OCI-LY7 (cell line): ENCODE measurements around the gene ACVR2A. TPM values are rescaled to one million over a fixed set of nuclear protein-coding genes. Genes with fewer than 3 reads are reported as not detected.

Source experiments
- BruUV-seq: library from RNA; stranded (reverse); fragments of 400-500 nt; replicated peaks from 2 replicates; lab custom pipeline; 2021; lab: Mats Ljungman, UMichigan
- CTCF ChIA-PET: fragments of 300-600 bp; sonication (Branson Sonifier 250); formaldehyde crosslinking; loops from one replicate; lab custom pipeline; 2022; ENCODE audit warnings: antibody characterized with exemption; ENCODE audit not compliant: unreplicated experiment; lab: Charles Lee
- POLR2A ChIA-PET: fragments of 300-600 bp; sonication (Branson Sonifier 250); formaldehyde crosslinking; loops from one replicate; lab custom pipeline; 2022; ENCODE audit warnings: antibody characterized with exemption; lab: Charles Lee
- DNase-seq: peaks from one replicate; pipeline ENCODE4 v3.0.0-alpha.2; 2015; ENCODE audit warnings: low spot score
- H2AFZ ChIP-seq: fragments of 200-600 bp; sonication (generic), shearing (Covaris generic); 2 replicates; pipeline ENCODE4 v1.6.1; 2014; ENCODE audit warnings: mild to moderate bottlenecking, antibody characterized with exemption, low read length, moderate library complexity
- H3K27ac ChIP-seq: fragments of 200-600 bp; sonication (generic); 2 replicates; pipeline ENCODE4 v1.5.1; 2014; ENCODE audit warnings: mixed run types, low read depth, mild to moderate bottlenecking, moderate library complexity, low read length, inconsistent platforms; ENCODE audit not compliant: poor library complexity, severe bottlenecking
- H3K36me3 ChIP-seq: fragments of 200-600 bp; sonication (generic); 2 replicates; pipeline ENCODE4 v1.6.1; 2014; ENCODE audit warnings: mild to moderate bottlenecking, antibody characterized with exemption, low read length, moderate library complexity, mixed read lengths; ENCODE audit not compliant: insufficient read depth
- H3K4me1 ChIP-seq: fragments of 200-600 bp; sonication (generic); 2 replicates; pipeline ENCODE4 v1.5.1; 2014; ENCODE audit warnings: mild to moderate bottlenecking, low read length; ENCODE audit not compliant: insufficient read depth, poor library complexity, severe bottlenecking
- H3K4me2 ChIP-seq: fragments of 200-600 bp; sonication (generic); 2 replicates; pipeline ENCODE4 v1.6.1; 2014; ENCODE audit warnings: mild to moderate bottlenecking, low read length
- H3K4me3 ChIP-seq: fragments of 200-600 bp; sonication (generic); 2 replicates; pipeline ENCODE4 v1.5.1; 2014; ENCODE audit warnings: mild to moderate bottlenecking, low read depth, low read length; ENCODE audit not compliant: poor library complexity, severe bottlenecking
- H3K79me2 ChIP-seq: fragments of 200-600 bp; sonication (generic); 2 replicates; pipeline ENCODE4 v1.6.1; 2016; ENCODE audit warnings: low read depth, mild to moderate bottlenecking, low read length, moderate library complexity, mixed read lengths; ENCODE audit not compliant: insufficient read depth
- H3K9me2 ChIP-seq: fragments of 200-600 bp; sonication (generic); 2 replicates; pipeline ENCODE4 v1.6.1; 2016; ENCODE audit warnings: mild to moderate bottlenecking, low read length, mixed read lengths; ENCODE audit not compliant: insufficient read depth
- H3K9me3 ChIP-seq: fragments of 200-600 bp; sonication (generic); 2 replicates; pipeline ENCODE4 v1.6.1; 2014; ENCODE audit warnings: mild to moderate bottlenecking, mixed run types, low read length, mixed read lengths
- H4K20me1 ChIP-seq: fragments of 200-600 bp; sonication (generic); 2 replicates; pipeline ENCODE4 v1.6.1; 2014; ENCODE audit warnings: mild to moderate bottlenecking, antibody characterized with exemption, low read length, moderate library complexity, mixed read lengths; ENCODE audit not compliant: insufficient read depth
- EZH2phosphoT487 ChIP-seq: fragments of 200-600 bp; sonication (generic); IDR thresholded peaks from 2 replicates; pipeline ENCODE4 v1.6.1; 2018; ENCODE audit warnings: low read depth, borderline replicate concordance, mild to moderate bottlenecking, mixed run types, antibody characterized with exemption, low read length, moderate library complexity, mixed read lengths
- intact Hi-C: fragments of 100-400 bp; cut with micrococcal nuclease; formaldehyde crosslinking; loops from one replicate; pipeline ENCODE4 v1.10.0; 2022; ENCODE audit not compliant: unreplicated experiment
- total RNA-seq, 2 experiments: library from RNA; depleted of rRNA in 1 of 2; stranded (reverse); fragments of >200 nt in 1 of 2; shearing (Covaris generic) in 1 of 2; gene quantifications; 2 replicates each; pipeline ENCODE4 v1.2.3, GENCODE V29; 2014 to 2022
- TF ChIP-seq, protein P1 (sequence below): fragments of 200-600 bp; sonication (generic); conservative IDR thresholded peaks from 2 replicates; pipeline ENCODE4 v1.5.1; 2014; ENCODE audit warnings: mild to moderate bottlenecking, antibody characterized with exemption, low read length, moderate library complexity, mixed read lengths

ACVR2A gene
- total RNA-seq, 2 experiments from 2014 or later, result 1.5 to 2.5 TPM

DNA sequence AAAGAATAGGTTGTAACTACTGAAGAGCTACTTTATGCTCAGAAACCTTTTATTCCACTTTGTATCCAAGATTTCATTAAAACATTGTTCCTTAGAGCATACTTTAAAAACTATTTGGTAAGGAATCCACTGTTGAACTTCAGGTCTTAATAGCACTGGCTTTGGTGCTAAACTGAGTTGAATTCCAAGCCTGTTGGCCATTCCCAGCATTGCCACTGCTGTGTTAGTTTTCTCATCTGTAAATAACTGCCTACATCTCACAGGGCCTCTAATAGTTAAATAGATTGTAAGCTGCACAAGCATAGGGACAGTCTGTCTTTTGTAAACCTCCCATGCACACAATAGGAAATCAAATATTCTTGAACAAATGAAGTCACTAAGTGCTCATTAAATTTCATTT is 89.1 kb downstream of the ACVR2A start:
- TF ChIP-seq EZH2phosphoT487, result no peak
- TF ChIP-seq, protein P1, sequence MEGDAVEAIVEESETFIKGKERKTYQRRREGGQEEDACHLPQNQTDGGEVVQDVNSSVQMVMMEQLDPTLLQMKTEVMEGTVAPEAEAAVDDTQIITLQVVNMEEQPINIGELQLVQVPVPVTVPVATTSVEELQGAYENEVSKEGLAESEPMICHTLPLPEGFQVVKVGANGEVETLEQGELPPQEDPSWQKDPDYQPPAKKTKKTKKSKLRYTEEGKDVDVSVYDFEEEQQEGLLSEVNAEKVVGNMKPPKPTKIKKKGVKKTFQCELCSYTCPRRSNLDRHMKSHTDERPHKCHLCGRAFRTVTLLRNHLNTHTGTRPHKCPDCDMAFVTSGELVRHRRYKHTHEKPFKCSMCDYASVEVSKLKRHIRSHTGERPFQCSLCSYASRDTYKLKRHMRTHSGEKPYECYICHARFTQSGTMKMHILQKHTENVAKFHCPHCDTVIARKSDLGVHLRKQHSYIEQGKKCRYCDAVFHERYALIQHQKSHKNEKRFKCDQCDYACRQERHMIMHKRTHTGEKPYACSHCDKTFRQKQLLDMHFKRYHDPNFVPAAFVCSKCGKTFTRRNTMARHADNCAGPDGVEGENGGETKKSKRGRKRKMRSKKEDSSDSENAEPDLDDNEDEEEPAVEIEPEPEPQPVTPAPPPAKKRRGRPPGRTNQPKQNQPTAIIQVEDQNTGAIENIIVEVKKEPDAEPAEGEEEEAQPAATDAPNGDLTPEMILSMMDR, result no peak
- CTCF ChIA-PET, result no interaction called here
- DNase-seq, result no peak
- H3K4me2 ChIP-seq, result no peak overlapping the region
- no peaks in the 10 kb centered on the region for H3K4me1 ChIP-seq
- no TSS peak for BruUV-seq
- no peaks in the 10 kb centered on the region for H3K9me3 ChIP-seq
- H3K9me2 ChIP-seq, result no peaks in the 10 kb centered on the region
- intact Hi-C loops, result no loop called here
- POLR2A ChIA-PET, result interaction anchor here (0.9 to 1.0 kb wide), 2 partner anchors 8 to 426 kb away, joined by 3 read pairs; no protein-coding TSS in a partner anchor
- no peak overlapping the region for H3K27ac ChIP-seq
- peaks cover 18% of the 10 kb centered on the region; the same call in 1 of the 2 replicates for H3K36me3 ChIP-seq
- no peaks in the 10 kb centered on the region for H4K20me1 ChIP-seq
- H2AFZ ChIP-seq, result no peak overlapping the region
- H3K4me3 ChIP-seq, result no peak overlapping the region
- no peaks in the 10 kb centered on the region for H3K79me2 ChIP-seq

DNA sequence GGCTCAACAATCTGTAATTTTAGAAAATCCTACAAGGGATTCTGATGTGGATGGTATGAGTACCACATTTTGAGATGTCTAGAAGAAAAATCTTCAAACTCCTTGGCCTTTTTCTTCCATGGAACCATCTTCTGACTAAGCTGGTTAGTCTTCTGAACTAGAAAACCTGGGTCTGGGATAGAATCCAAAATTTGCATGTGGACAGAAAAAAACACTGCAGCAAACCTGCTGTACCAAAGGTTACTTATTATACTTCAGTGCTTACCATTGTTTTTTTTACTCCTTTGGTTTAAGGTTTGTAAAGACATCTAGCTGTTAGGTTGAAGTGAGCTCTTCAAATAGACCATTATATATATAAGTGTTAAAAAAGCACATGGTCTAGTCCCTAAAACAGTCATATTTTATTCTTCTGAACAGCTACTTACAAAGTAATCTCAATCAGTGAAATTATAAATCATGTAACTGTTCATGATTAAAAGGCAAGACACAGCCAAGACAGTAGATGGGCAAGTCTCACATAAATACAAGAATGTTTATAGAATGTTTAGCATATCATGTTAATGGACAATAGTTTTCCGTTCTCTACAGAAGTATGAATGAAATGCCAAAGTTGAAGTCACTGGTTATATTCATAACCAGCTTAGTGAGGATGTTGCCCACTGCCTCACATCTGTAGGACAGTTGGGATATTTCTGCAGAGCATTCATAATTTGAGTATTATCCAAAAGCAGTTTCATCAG is 90.2 kb downstream of the ACVR2A start:
- no peaks in the 10 kb centered on the region for H3K79me2 ChIP-seq
- no peak overlapping the region for H2AFZ ChIP-seq
- CTCF ChIA-PET, result no interaction called here
- H4K20me1 ChIP-seq, result no peaks in the 10 kb centered on the region
- H3K36me3 ChIP-seq, result peaks cover 18% of the 10 kb centered on the region; the same call in 1 of the 2 replicates
- H3K4me2 ChIP-seq, result no peak overlapping the region
- intact Hi-C loops, result loop anchor here (5.0 kb wide), 2 partner anchors 267 to 1057 kb away; no protein-coding TSS in a partner anchor
- BruUV-seq, result no TSS peak
- no peak overlapping the region for H3K4me3 ChIP-seq
- H3K9me2 ChIP-seq, result no peaks in the 10 kb centered on the region
- TF ChIP-seq, protein P1, result no peak
- no peak for TF ChIP-seq EZH2phosphoT487
- no peak overlapping the region for H3K27ac ChIP-seq
- no peaks in the 10 kb centered on the region for H3K9me3 ChIP-seq
- POLR2A ChIA-PET, result interaction anchor here (0.5 kb wide), 1 partner anchor 1410 kb away, joined by 3 read pairs; no protein-coding TSS in a partner anchor
- no peak for DNase-seq
- no peaks in the 10 kb centered on the region for H3K4me1 ChIP-seq
